ENCODE results near the gene SLC40A1. TPM values are rescaled to one million over a fixed set of nuclear protein-coding genes. Genes with fewer than 3 reads are reported as not detected.
A peak's percentile ranks its signal among the peaks of the same experiment; 100 is the strongest.

Gene SLC40A1
- total RNA-seq, 4 donors from 2014 or later = 87.1 to 252 (median 176) TPM

- intact Hi-C loops (cut with DNase I; ENCODE audit: low total_unique reads) = no loop called here
- H3K27me3 ChIP-seq = no peaks in the 10 kb centered on the region
- no peaks in the 10 kb centered on the region for H3K9me3 ChIP-seq
- no peaks in the 10 kb centered on the region for H3K36me3 ChIP-seq
- no peak for DNase-seq
- no peak overlapping the region for H3K4me3 ChIP-seq
- peak overlapping the region; percentile 38 to 49 for H3K27ac ChIP-seq
- H3K4me1 ChIP-seq = peaks cover 0 to 5% of the 10 kb centered on the region in 2 donors
- TF ChIP-seq POLR2A (IDR thresholded peaks at IDR 0.05) = no peak
- TF ChIP-seq CTCF (IDR thresholded peaks at IDR 0.05) = no peak
Measured at GRCh38 chr2:189609853-189610252, 29.3 kb upstream of the SLC40A1 start.

GRCh38 chr2:189609423-189609816, 28.8 kb upstream of the SLC40A1 start:
- H3K9me3 ChIP-seq = no peaks in the 10 kb centered on the region

GRCh38 chr2:189608795-189609422, 28.3 kb upstream of the SLC40A1 start:
- intact Hi-C loops (cut with DNase I; ENCODE audit: low total_unique reads) = no loop called here
- no peaks in the 10 kb centered on the region for H3K36me3 ChIP-seq
- DNase-seq = no peak
- no peak for TF ChIP-seq POLR2A (IDR thresholded peaks at IDR 0.05)
- TF ChIP-seq CTCF (IDR thresholded peaks at IDR 0.05) = no peak
- H3K27ac ChIP-seq = peak overlapping the region; percentile 14 to 49
- H3K27me3 ChIP-seq = no peaks in the 10 kb centered on the region
- peaks cover 0 to 5% of the 10 kb centered on the region in 2 donors for H3K4me1 ChIP-seq
- no peaks in the 10 kb centered on the region for H3K9me3 ChIP-seq
- H3K4me3 ChIP-seq = no peak overlapping the region

More at GRCh38 chr2:189609423-189609816, 28.8 kb upstream of the SLC40A1 start:
- TF ChIP-seq CTCF (IDR thresholded peaks at IDR 0.05) (no peak), POLR2A (IDR thresholded peaks at IDR 0.05) (no peak)
- intact Hi-C loops (cut with DNase I; ENCODE audit: low total_unique reads) = no loop called here
- Histone ChIP-seq H3K36me3 (no peaks in the 10 kb centered on the region), H3K4me3 (no peak overlapping the region), H3K27ac (peak overlapping the region; percentile 38 to 49), H3K4me1 (peaks cover 0 to 5% of the 10 kb centered on the region in 2 donors), H3K27me3 (no peaks in the 10 kb centered on the region)
- no peak for DNase-seq

- no peak for DNase-seq
Measured at GRCh38 chr2:189608170-189608569, 27.6 kb upstream of the SLC40A1 start.

More at GRCh38 chr2:189608170-189608569, 27.6 kb upstream of the SLC40A1 start:
- Histone ChIP-seq H3K9me3 (no peaks in the 10 kb centered on the region), H3K27ac (peak overlapping the region in 1 of 2 donors; percentile 49), H3K4me3 (no peak overlapping the region), H3K36me3 (no peaks in the 10 kb centered on the region), H3K27me3 (no peaks in the 10 kb centered on the region), H3K4me1 (peaks cover 0 to 5% of the 10 kb centered on the region in 2 donors)
- intact Hi-C loops (cut with DNase I; ENCODE audit: low total_unique reads) = no loop called here
- TF ChIP-seq CTCF (IDR thresholded peaks at IDR 0.05) = no peak
- no peak for TF ChIP-seq POLR2A (IDR thresholded peaks at IDR 0.05)

Measured in uterus (tissue), 4 donors.